Measurements from ENCODE around the gene MLC1. TPM values are rescaled to one million over a fixed set of nuclear protein-coding genes. Genes with fewer than 3 reads are reported as not detected.

Gene MLC1
- total and polyA plus RNA-seq, 2 donors (not counting 1 experiment from before 2014, with no cell fraction given), result 0.34 TPM; not detected in 1

DNA sequence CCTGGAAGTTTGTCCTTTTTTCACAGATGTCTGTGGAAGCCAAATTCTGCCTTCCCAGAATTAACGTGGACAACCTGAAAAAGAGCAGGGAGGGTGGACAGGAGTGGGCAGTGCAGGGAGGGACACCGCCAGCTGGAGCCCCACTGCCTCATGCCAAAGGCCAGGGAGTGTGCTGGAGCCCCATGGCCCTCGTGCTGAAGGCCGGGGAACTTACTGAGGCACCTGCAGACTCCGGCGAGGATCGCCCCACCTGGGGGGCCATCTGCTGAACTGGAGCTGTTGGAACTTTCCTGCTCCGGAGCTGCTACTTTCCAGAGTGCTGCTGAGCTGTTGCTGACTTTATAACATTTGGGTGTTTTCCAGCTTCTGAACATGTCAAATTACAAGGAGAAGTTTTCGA, 39.8 kb upstream of the MLC1 start:
- H3K4me2 ChIP-seq (replicated peaks; ENCODE audit: low read depth, low read length, poor library complexity, severe bottlenecking), result no peak overlapping the region
- Mint-ChIP-seq H3K4me1 (no peaks in the 10 kb centered on the region), H3K9me3 (ENCODE audit: insufficient read depth) (peaks cover 10% of the 10 kb centered on the region), H3K4me3 (no peak overlapping the region), H3K27me3 (peaks cover 37% of the 10 kb centered on the region), H3K27ac (no peak overlapping the region)
- no peak overlapping the region for H3K4me3 ChIP-seq (ENCODE audit: control extremely low read depth in 1 of 5, extremely low read depth in 1 of 5, insufficient read depth in 1 of 5, low read depth in 2 of 5, low read length in 4 of 5)
- no peak for TF ChIP-seq EZH2 (IDR thresholded peaks at IDR 0.05; ENCODE audit: borderline replicate concordance, insufficient read depth, low read depth, low read length, poor library complexity, severe bottlenecking)
- TF ChIP-seq, protein P1, sequence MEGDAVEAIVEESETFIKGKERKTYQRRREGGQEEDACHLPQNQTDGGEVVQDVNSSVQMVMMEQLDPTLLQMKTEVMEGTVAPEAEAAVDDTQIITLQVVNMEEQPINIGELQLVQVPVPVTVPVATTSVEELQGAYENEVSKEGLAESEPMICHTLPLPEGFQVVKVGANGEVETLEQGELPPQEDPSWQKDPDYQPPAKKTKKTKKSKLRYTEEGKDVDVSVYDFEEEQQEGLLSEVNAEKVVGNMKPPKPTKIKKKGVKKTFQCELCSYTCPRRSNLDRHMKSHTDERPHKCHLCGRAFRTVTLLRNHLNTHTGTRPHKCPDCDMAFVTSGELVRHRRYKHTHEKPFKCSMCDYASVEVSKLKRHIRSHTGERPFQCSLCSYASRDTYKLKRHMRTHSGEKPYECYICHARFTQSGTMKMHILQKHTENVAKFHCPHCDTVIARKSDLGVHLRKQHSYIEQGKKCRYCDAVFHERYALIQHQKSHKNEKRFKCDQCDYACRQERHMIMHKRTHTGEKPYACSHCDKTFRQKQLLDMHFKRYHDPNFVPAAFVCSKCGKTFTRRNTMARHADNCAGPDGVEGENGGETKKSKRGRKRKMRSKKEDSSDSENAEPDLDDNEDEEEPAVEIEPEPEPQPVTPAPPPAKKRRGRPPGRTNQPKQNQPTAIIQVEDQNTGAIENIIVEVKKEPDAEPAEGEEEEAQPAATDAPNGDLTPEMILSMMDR (IDR thresholded peaks at IDR 0.05), result no peak
- peaks cover 0 to 33% (median 8%) of the 10 kb centered on the region in 3 donors for H3K9me3 ChIP-seq (ENCODE audit: control extremely low read depth in 1 of 3, control insufficient read depth in 2 of 3, insufficient read depth in 1 of 3, low read length in 2 of 3)
- WGBS (ENCODE audit: insufficient coverage), result 93% methylated on average over 9 of the region's 9 CpGs
- no peaks in the 10 kb centered on the region for H3K36me3 ChIP-seq (replicated peaks in 1 of 2; ENCODE audit: control extremely low read depth in 1 of 2, control insufficient read depth in 1 of 2, extremely low read depth in 1 of 2, insufficient read depth in 2 of 2, low read length in 1 of 2)
- H3K27ac ChIP-seq (ENCODE audit: low read length in 2 of 2), result no peak overlapping the region
- no peak overlapping the region for H3K9ac ChIP-seq (ENCODE audit: low read length)
- ChIA-PET POLR2A (no interaction called here), CTCF (interaction anchor here (0.7 kb wide), 1 partner anchor 12 kb away, joined by 3 read pairs; no protein-coding TSS in a partner anchor)
- no peaks in the 10 kb centered on the region for H3K79me2 ChIP-seq (ENCODE audit: control insufficient read depth, insufficient read depth, low read length)
- no peak for DNase-seq
- peaks cover 0 to 9% (median 4%) of the 10 kb centered on the region in 4 experiments for H3K27me3 ChIP-seq (replicated peaks in 1 of 4; ENCODE audit: control extremely low read depth in 1 of 4, control insufficient read depth in 3 of 4, insufficient read depth in 4 of 4, low read length in 3 of 4)
- H4K20me1 ChIP-seq (ENCODE audit: control insufficient read depth, insufficient read depth, low read length, poor library complexity, severe bottlenecking), result no peaks in the 10 kb centered on the region
- intact Hi-C loops (cut with micrococcal nuclease), result no loop called here
- H2AFZ ChIP-seq (ENCODE audit: insufficient read depth, low read depth, low read length, poor library complexity, severe bottlenecking), result no peak overlapping the region
- ATAC-seq (ENCODE audit: low read depth), result no peak
- no peaks in the 10 kb centered on the region for H3K4me1 ChIP-seq (ENCODE audit: control insufficient read depth in 2 of 2, insufficient read depth in 2 of 2, low read length in 2 of 2)

DNA sequence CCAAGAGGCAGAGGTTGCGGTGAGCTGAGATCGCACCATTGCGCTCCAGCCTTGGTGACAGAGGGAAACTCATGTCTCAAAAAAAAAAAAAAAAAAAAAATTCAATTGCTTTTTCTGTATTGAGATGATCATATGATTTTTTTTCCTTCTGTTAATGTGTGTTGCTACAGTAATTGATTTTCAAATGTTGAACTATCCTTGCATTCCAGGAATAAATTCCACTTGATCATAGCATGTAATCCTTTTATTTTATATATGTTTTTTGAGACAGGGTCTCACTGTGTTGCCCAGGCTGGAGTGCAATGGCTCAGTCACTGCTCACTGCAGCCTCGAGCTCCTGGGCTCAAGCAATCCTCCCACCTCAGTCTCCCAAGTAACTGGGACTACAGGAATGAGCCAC, 37.9 kb upstream of the MLC1 start:
- H3K79me2 ChIP-seq (ENCODE audit: control insufficient read depth, insufficient read depth, low read length), result no peaks in the 10 kb centered on the region
- no peaks in the 10 kb centered on the region for H3K4me1 ChIP-seq (ENCODE audit: control insufficient read depth in 2 of 2, insufficient read depth in 2 of 2, low read length in 2 of 2)
- H3K9me3 Mint-ChIP-seq (ENCODE audit: insufficient read depth), result peaks cover 10% of the 10 kb centered on the region
- H3K4me3 ChIP-seq (ENCODE audit: control extremely low read depth in 1 of 5, extremely low read depth in 1 of 5, insufficient read depth in 1 of 5, low read depth in 2 of 5, low read length in 4 of 5), result no peak overlapping the region
- peaks cover 25% of the 10 kb centered on the region for H3K27me3 Mint-ChIP-seq
- DNase-seq (no peak), ATAC-seq (ENCODE audit: low read depth) (no peak)
- no peak overlapping the region for H3K27ac Mint-ChIP-seq
- peaks cover 0 to 13% (median 3%) of the 10 kb centered on the region in 4 experiments for H3K27me3 ChIP-seq (replicated peaks in 1 of 4; ENCODE audit: control extremely low read depth in 1 of 4, control insufficient read depth in 3 of 4, insufficient read depth in 4 of 4, low read length in 3 of 4)
- WGBS (ENCODE audit: insufficient coverage), result no CpG with 5 or more reads among the region's 4 CpGs
- no peak overlapping the region for H3K9ac ChIP-seq (ENCODE audit: low read length)
- H4K20me1 ChIP-seq (ENCODE audit: control insufficient read depth, insufficient read depth, low read length, poor library complexity, severe bottlenecking), result no peaks in the 10 kb centered on the region
- H2AFZ ChIP-seq (ENCODE audit: insufficient read depth, low read depth, low read length, poor library complexity, severe bottlenecking), result no peak overlapping the region
- H3K36me3 ChIP-seq (replicated peaks in 1 of 2; ENCODE audit: control extremely low read depth in 1 of 2, control insufficient read depth in 1 of 2, extremely low read depth in 1 of 2, insufficient read depth in 2 of 2, low read length in 1 of 2), result no peaks in the 10 kb centered on the region
- TF ChIP-seq, protein P1 (IDR thresholded peaks at IDR 0.05), result no peak
- TF ChIP-seq EZH2 (IDR thresholded peaks at IDR 0.05; ENCODE audit: borderline replicate concordance, insufficient read depth, low read depth, low read length, poor library complexity, severe bottlenecking), result no peak
- ChIA-PET CTCF (no interaction called here), POLR2A (no interaction called here)
- H3K9me3 ChIP-seq (ENCODE audit: control extremely low read depth in 1 of 3, control insufficient read depth in 2 of 3, insufficient read depth in 1 of 3, low read length in 2 of 3), result peaks cover 0 to 33% (median 8%) of the 10 kb centered on the region in 3 donors
- no peak overlapping the region for H3K4me3 Mint-ChIP-seq
- H3K4me2 ChIP-seq (replicated peaks; ENCODE audit: low read depth, low read length, poor library complexity, severe bottlenecking), result no peak overlapping the region
- no peak overlapping the region for H3K27ac ChIP-seq (ENCODE audit: low read length in 2 of 2)
- intact Hi-C loops (cut with micrococcal nuclease), result no loop called here
- no peaks in the 10 kb centered on the region for H3K4me1 Mint-ChIP-seq
